Measurements from ENCODE around the gene RIN3.

- TF ChIP-seq, protein P1, sequence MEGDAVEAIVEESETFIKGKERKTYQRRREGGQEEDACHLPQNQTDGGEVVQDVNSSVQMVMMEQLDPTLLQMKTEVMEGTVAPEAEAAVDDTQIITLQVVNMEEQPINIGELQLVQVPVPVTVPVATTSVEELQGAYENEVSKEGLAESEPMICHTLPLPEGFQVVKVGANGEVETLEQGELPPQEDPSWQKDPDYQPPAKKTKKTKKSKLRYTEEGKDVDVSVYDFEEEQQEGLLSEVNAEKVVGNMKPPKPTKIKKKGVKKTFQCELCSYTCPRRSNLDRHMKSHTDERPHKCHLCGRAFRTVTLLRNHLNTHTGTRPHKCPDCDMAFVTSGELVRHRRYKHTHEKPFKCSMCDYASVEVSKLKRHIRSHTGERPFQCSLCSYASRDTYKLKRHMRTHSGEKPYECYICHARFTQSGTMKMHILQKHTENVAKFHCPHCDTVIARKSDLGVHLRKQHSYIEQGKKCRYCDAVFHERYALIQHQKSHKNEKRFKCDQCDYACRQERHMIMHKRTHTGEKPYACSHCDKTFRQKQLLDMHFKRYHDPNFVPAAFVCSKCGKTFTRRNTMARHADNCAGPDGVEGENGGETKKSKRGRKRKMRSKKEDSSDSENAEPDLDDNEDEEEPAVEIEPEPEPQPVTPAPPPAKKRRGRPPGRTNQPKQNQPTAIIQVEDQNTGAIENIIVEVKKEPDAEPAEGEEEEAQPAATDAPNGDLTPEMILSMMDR (IDR thresholded peaks at IDR 0.05), result no peak
- no peak for TF ChIP-seq POLR2A (IDR thresholded peaks at IDR 0.05)
Measured at GRCh38 chr14:92546347-92547053, 32.9 kb downstream of the RIN3 start.

All from prostate gland (tissue), 2 donors.